HepG2 (cell line): Measurements from ENCODE around the gene SLC17A5. TPM values are rescaled to one million over a fixed set of nuclear protein-coding genes. Genes with fewer than 3 reads are reported as not detected.

Source experiments
- ATAC-seq: fragments of 200-7000 bp; cut with Tn5 transposase; 3 replicates; pipeline ENCODE4 v1.9.1; 2020; ENCODE audit warnings: mild to moderate bottlenecking, moderate library complexity
- BruUV-seq: library from RNA; stranded (reverse); fragments of 400-500 nt; replicated peaks from 2 replicates; lab custom pipeline; 2021; lab: Mats Ljungman, UMichigan
- CTCF ChIA-PET: fragments of 300-600 bp; formaldehyde crosslinking; extraction: SDS; loops from one replicate; lab custom pipeline; 2021; ENCODE audit warnings: low total read pairs, inconsistent platforms, low intra/inter-chr PET ratio; lab: Yijun Ruan, JAX
- POLR2A ChIA-PET: fragments of 350-600 bp; sonication (Branson Sonifier 250); formaldehyde crosslinking; loops from one replicate; lab custom pipeline; 2020; ENCODE audit warnings: antibody characterized with exemption, inconsistent platforms; lab: Yijun Ruan, JAX
- DNase-seq: peaks from one replicate; pipeline ENCODE4 v3.0.0-alpha.2; 2015; ENCODE audit warnings: low spot score
- FAIRE-seq: peaks from 3 replicates; lab custom pipeline; 2011; peaks lifted over from hg19 to GRCh38; lab: Jason Lieb, UNC
- H2AFZ ChIP-seq: one replicate; pipeline ENCODE4 v1.6.1; 2011; ENCODE audit warnings: low read length, inconsistent platforms
- H3K27ac ChIP-seq: fragments of 300-600 bp; 3 replicates; pipeline ENCODE4 v1.8.0; 2011; ENCODE audit warnings: mixed run types, mild to moderate bottlenecking, mixed read lengths, low read length, inconsistent platforms; ENCODE audit not compliant: insufficient read depth; ENCODE audit errors: extremely low read length
- H3K27me3 ChIP-seq, 2 experiments: fragments of 200-600 bp in 1 of 2; 2 replicates in 1 of 2; 3 replicates in 1 of 2; pipeline versions ENCODE4 v1.6.0 to v1.8.0; 2011; ENCODE audit warnings: low read length in 2 of 2, mild to moderate bottlenecking in 2 of 2, moderate library complexity in 2 of 2, inconsistent platforms in 1 of 2; ENCODE audit not compliant: insufficient read depth in 2 of 2, control insufficient read depth in 1 of 2
- H3K36me3 ChIP-seq, 2 experiments: fragments of 200-600 bp in 1 of 2; replicated peaks in 1 of 2; 2 replicates in 1 of 2; 3 replicates in 1 of 2; pipeline versions ENCODE4 v1.5.1 to v1.8.0; 2011; ENCODE audit warnings: low read length in 2 of 2, inconsistent platforms in 1 of 2; ENCODE audit not compliant: insufficient read depth in 2 of 2, control insufficient read depth in 1 of 2
- H3K4me1 ChIP-seq: 2 replicates; pipeline ENCODE4 v1.5.1; 2012; ENCODE audit warnings: low read length, inconsistent platforms; ENCODE audit not compliant: insufficient read depth
- H3K4me2 ChIP-seq: 2 replicates; pipeline ENCODE4 v1.6.0; 2011; ENCODE audit warnings: low read depth, low read length, inconsistent platforms
- H3K4me3 ChIP-seq, 3 experiments: fragments of 200-600 bp in 1 of 3; sonication (generic), shearing (Covaris generic) in 1 of 3; replicated peaks in 1 of 3; 2 replicates each; pipeline ENCODE4 v1.5.1; 2011 to 2016; ENCODE audit warnings: low read length in 3 of 3, inconsistent platforms in 2 of 3, low read depth in 2 of 3, mild to moderate bottlenecking in 2 of 3, control low read depth in 1 of 3, mixed read lengths in 1 of 3; ENCODE audit not compliant: insufficient read depth in 1 of 3
- H3K79me2 ChIP-seq: one replicate; pipeline ENCODE4 v1.6.1; 2011; ENCODE audit warnings: low read length, inconsistent platforms; ENCODE audit not compliant: insufficient read depth
- H3K9ac ChIP-seq: 2 replicates; pipeline ENCODE4 v1.6.0; 2011; ENCODE audit warnings: mild to moderate bottlenecking, low read depth, low read length, inconsistent platforms; ENCODE audit not compliant: insufficient read depth
- H3K9me3 ChIP-seq: 2 replicates; pipeline ENCODE4 v1.5.1; 2012; ENCODE audit warnings: mild to moderate bottlenecking, low read length
- H4K20me1 ChIP-seq: 2 replicates; pipeline ENCODE4 v1.6.0; 2011; ENCODE audit warnings: inconsistent platforms, mild to moderate bottlenecking, low read length, moderate library complexity; ENCODE audit not compliant: insufficient read depth
- CREB1 ChIP-seq, 2 experiments: fragments of 450-650 bp in 1 of 2; IDR thresholded peaks; 2 replicates each; pipeline ENCODE4 v1.6.1; 2016 to 2017; ENCODE audit warnings: control low read depth in 1 of 2, mild to moderate bottlenecking in 1 of 2, missing compliant biosample characterization in 1 of 2, missing genetic modification characterization in 1 of 2
- FOSL1 ChIP-seq: sonication (generic); formaldehyde crosslinking; IDR thresholded peaks from 2 replicates; pipeline ENCODE4 v1.9.0; 2021; ENCODE audit warnings: missing genetic modification reagents, borderline replicate concordance
- FOXJ3 ChIP-seq: sonication (generic); formaldehyde crosslinking; IDR thresholded peaks from 2 replicates; pipeline ENCODE4 v1.4.0; 2020; ENCODE audit warnings: missing genetic modification reagents, mild to moderate bottlenecking, borderline replicate concordance
- GABPA ChIP-seq, 2 experiments: IDR thresholded peaks; 2 replicates each; pipeline ENCODE4 v1.6.1; 2011 to 2016; ENCODE audit warnings: low read depth in 2 of 2, low read length in 1 of 2, missing biosample characterization in 1 of 2, missing genetic modification characterization in 1 of 2
- GATAD2A ChIP-seq: IDR thresholded peaks from 2 replicates; pipeline ENCODE4 v1.6.1; 2016
- HDAC2 ChIP-seq: sonication (generic); formaldehyde crosslinking; IDR thresholded peaks from 2 replicates; pipeline ENCODE4 v1.4.0; 2020; ENCODE audit warnings: missing genetic modification reagents
- HDAC6 ChIP-seq: fragments of 200-600 bp; sonication (generic); IDR thresholded peaks from 2 replicates; pipeline ENCODE4 v1.7.0; 2017; ENCODE audit warnings: mild to moderate bottlenecking, antibody characterized with exemption, low read length, low read depth
- MED13 ChIP-seq: sonication (generic); formaldehyde crosslinking; IDR thresholded peaks from 2 replicates; pipeline ENCODE4 v1.5.0; 2020; ENCODE audit warnings: missing genetic modification reagents
- PHF8 ChIP-seq: sonication (generic); formaldehyde crosslinking; IDR thresholded peaks from 2 replicates; pipeline ENCODE4 v1.5.0; 2020; ENCODE audit warnings: missing genetic modification reagents
- RARA ChIP-seq: IDR thresholded peaks from 2 replicates; pipeline ENCODE4 v1.6.1; 2016; ENCODE audit warnings: missing genetic modification reagents, missing compliant biosample characterization
- SOX5 ChIP-seq: IDR thresholded peaks from 2 replicates; pipeline ENCODE4 v1.6.1; 2016; ENCODE audit warnings: borderline replicate concordance
- SRSF9 ChIP-seq: fragments of 200-400 bp; formaldehyde crosslinking; IDR thresholded peaks from 2 replicates; pipeline ENCODE4 v1.6.1; 2018; ENCODE audit warnings: borderline replicate concordance, mild to moderate bottlenecking, low read depth, low read length; ENCODE audit not compliant: insufficient read depth, poor library complexity, severe bottlenecking
- TBX3 ChIP-seq: fragments of 450-650 bp; IDR thresholded peaks from 2 replicates; pipeline ENCODE4 v1.6.1; 2017; ENCODE audit warnings: antibody characterized with exemption, mild to moderate bottlenecking, inconsistent platforms, borderline replicate concordance
- TCF7 ChIP-seq: sonication (generic); IDR thresholded peaks from 2 replicates; pipeline ENCODE4 v1.6.1; 2016; ENCODE audit warnings: antibody characterized with exemption, low read depth
- U2AF1 ChIP-seq: fragments of 200-400 bp; formaldehyde crosslinking; optimal IDR thresholded peaks from 2 replicates; pipeline ENCODE3; 2017; ENCODE audit warnings: mild to moderate bottlenecking, low read depth, low read length
- WGBS: methylation state at CpG from one replicate; pipeline ENCODE4 v1.1.6; 2017; ENCODE audit warnings: low lambda C conversion rate; 5-methylcytosine and 5-hydroxymethylcytosine counted together
- in situ Hi-C: cut with HindIII; loops from 2 replicates; pipeline ENCODE4 v1.10.0; 2017; ENCODE audit warnings: low pct_unique_long_range_greater_than_20kb; ENCODE audit not compliant: extremely low pct_ligation_motif_present
- intact Hi-C: fragments of 100-400 bp; cut with micrococcal nuclease; formaldehyde crosslinking; loops from one replicate; pipeline ENCODE4 v1.10.0; 2022; ENCODE audit not compliant: unreplicated experiment
- polyA plus RNA-seq, 8 experiments: library from polyadenylated mRNA; depleted of rRNA in 3 of 8; stranded (reverse) in 7 of 8; unstranded in 1 of 8; fragments of >200 nt; fragmentation: Illumina TruSeq in 4 of 8; extraction: Trizol in 4 of 8; gene quantifications; 2 replicates each; pipeline versions ENCODE4 v1.2.1 to v1.2.3, GENCODE V29; 2011 to 2016; ENCODE audit warnings: low read depth in 4 of 8, missing spikeins in 1 of 8, mixed read lengths in 1 of 8; ENCODE audit not compliant: insufficient read depth in 1 of 8
- total RNA-seq, 5 experiments: library from RNA; depleted of rRNA; stranded (reverse); fragments of >200 nt; fragmentation: Illumina TruSeq; extraction: Trizol; gene quantifications; 2 replicates each; pipeline ENCODE4 v1.2.3, GENCODE V29; 2016; ENCODE audit warnings: low read depth in 1 of 5
- TF ChIP-seq, protein P1 (sequence below): sonication (generic); formaldehyde crosslinking; IDR thresholded peaks from 2 replicates; pipeline ENCODE4 v1.5.1; 2020; ENCODE audit warnings: missing genetic modification reagents, mild to moderate bottlenecking, borderline replicate concordance
- TF ChIP-seq, protein P2 (sequence below): IDR thresholded peaks from 2 replicates; pipeline ENCODE4 v1.4.0; 2020; ENCODE audit warnings: mild to moderate bottlenecking, missing genetic modification reagents

SLC17A5 gene
- total and polyA plus RNA-seq, 2 of the 13 experiments (the other 11 are each of a cell fraction or from before 2014, with no cell fraction given) = 18.3 to 20.5 TPM

DNA sequence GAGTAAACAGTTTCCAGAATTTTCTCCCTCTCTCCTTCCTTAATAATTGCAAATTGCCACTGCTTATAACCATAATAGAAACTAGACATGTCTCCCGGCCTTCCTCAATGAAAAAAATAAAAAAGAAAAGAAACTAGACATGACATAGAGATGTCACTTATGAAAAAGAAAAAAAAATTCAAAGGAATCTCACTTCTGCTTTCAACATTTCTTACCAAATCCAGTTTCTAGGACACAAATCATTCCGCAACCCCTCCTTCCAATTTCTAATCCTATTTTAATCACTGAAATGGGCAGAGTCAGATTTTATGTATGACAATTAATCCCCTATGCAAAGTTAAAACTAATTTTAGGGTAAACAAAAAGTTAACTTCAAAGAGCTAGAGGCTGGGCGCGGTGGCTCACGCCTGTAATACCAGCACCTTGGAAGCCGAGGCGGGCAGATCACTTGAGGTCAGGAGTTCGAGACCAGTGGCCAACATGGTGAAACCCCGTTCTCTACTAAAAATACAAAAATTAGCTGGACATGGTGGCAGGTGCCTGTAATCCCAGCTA, 92.9 kb downstream of the SLC17A5 start (continued):
- no peak for TF ChIP-seq GABPA (IDR thresholded peaks at IDR 0.05; ENCODE audit: low read depth, low read length)
- TF ChIP-seq GABPA (CRISPR knock-in tag; IDR thresholded peaks at IDR 0.05; ENCODE audit: low read depth) = no peak
- TF ChIP-seq, protein P1, sequence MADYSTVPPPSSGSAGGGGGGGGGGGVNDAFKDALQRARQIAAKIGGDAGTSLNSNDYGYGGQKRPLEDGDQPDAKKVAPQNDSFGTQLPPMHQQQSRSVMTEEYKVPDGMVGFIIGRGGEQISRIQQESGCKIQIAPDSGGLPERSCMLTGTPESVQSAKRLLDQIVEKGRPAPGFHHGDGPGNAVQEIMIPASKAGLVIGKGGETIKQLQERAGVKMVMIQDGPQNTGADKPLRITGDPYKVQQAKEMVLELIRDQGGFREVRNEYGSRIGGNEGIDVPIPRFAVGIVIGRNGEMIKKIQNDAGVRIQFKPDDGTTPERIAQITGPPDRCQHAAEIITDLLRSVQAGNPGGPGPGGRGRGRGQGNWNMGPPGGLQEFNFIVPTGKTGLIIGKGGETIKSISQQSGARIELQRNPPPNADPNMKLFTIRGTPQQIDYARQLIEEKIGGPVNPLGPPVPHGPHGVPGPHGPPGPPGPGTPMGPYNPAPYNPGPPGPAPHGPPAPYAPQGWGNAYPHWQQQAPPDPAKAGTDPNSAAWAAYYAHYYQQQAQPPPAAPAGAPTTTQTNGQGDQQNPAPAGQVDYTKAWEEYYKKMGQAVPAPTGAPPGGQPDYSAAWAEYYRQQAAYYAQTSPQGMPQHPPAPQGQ (CRISPR knock-in tag) = no peak
- peak; percentile 22; the same call in 1 of the 2 replicates for TF ChIP-seq TCF7

DNA sequence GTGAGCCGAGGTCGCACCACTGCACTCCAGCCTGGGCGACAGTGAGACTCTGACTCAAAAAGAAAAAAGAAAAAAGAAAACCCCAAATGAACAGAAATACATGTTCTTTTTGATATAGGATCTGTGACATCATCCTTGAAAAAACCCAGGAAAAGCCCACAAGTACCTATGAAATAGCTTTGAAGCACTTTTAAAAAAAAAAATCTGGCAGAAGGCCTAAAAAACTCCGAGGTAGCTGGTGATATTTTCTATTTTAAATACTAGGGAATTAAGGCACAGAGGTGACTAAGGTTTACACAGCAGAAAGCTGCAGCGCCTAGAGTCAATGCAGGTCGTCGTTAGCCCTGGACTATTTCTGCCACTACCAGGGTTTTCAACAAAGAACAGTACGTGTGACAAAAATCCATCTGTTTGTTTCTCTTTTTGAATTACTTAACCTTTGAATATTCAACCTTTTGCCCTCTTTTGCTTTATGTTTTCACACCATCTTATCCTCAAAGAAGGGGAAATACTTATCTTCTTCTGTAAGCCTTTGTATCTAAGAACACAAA, 93.5 kb downstream of the SLC17A5 start:
- Histone ChIP-seq H4K20me1 (no peaks in the 10 kb centered on the region), H3K4me3 (peak overlapping the region in 1 of 3 experiments; percentile 28; a peak in 1 of 6 replicates), H3K79me2 (no peaks in the 10 kb centered on the region), H3K9ac (peak overlapping the region; percentile 23; the same call in 1 of the 2 replicates), H3K36me3 (no peaks in the 10 kb centered on the region), H3K27me3 (no peaks in the 10 kb centered on the region), H3K4me2 (peak overlapping the region; percentile 53), H3K27ac (peak overlapping the region; percentile 53), H3K4me1 (peaks cover 60% of the 10 kb centered on the region), H3K9me3 (no peaks in the 10 kb centered on the region), H2AFZ (peak overlapping the region; percentile 31)
- peak; percentile 93 for ATAC-seq
- WGBS = 25% methylated on average over 8 of the region's 8 CpGs
- intact Hi-C loops (no loop called here), in situ Hi-C loops (no loop called here)
- peak; percentile 83 for DNase-seq
- FAIRE-seq = peak; percentile 40
- no TSS peak for BruUV-seq
- CTCF ChIA-PET = no interaction called here
- POLR2A ChIA-PET = interaction anchor here (1.0 to 4.4 kb wide), 5 partner anchors 12 to 46 kb away, joined by 3 to 27 read pairs (median 4); partner anchors contain the start of gene EEF1A1
- TF ChIP-seq HDAC2 (CRISPR knock-in tag) (peak; percentile 44; the same call in 1 of the 2 replicates), SRSF9 (no peak), FOXJ3 (CRISPR knock-in tag) (peak; percentile 72; the same call in 1 of the 2 replicates), GATAD2A (CRISPR knock-in tag) (0 out of 2 replicates have a peak, but pooled peaks have one; percentile 32), MED13 (0 out of 2 replicates have a peak, but pooled peaks have one; percentile 19), RARA (peak; percentile 86), U2AF1 (no peak), PHF8 (CRISPR knock-in tag) (no peak), TBX3 (peak; percentile 67), SOX5 (CRISPR knock-in tag) (peak; percentile 72; the same call in 1 of the 2 replicates), HDAC6 (no peak), CREB1 (IDR thresholded peaks at IDR 0.05) (no peak), CREB1 (CRISPR knock-in tag; IDR thresholded peaks at IDR 0.05) (peak; percentile 41; the same call in 1 of the 2 replicates), FOSL1 (CRISPR knock-in tag) (no peak)
- TF ChIP-seq, protein P2, sequence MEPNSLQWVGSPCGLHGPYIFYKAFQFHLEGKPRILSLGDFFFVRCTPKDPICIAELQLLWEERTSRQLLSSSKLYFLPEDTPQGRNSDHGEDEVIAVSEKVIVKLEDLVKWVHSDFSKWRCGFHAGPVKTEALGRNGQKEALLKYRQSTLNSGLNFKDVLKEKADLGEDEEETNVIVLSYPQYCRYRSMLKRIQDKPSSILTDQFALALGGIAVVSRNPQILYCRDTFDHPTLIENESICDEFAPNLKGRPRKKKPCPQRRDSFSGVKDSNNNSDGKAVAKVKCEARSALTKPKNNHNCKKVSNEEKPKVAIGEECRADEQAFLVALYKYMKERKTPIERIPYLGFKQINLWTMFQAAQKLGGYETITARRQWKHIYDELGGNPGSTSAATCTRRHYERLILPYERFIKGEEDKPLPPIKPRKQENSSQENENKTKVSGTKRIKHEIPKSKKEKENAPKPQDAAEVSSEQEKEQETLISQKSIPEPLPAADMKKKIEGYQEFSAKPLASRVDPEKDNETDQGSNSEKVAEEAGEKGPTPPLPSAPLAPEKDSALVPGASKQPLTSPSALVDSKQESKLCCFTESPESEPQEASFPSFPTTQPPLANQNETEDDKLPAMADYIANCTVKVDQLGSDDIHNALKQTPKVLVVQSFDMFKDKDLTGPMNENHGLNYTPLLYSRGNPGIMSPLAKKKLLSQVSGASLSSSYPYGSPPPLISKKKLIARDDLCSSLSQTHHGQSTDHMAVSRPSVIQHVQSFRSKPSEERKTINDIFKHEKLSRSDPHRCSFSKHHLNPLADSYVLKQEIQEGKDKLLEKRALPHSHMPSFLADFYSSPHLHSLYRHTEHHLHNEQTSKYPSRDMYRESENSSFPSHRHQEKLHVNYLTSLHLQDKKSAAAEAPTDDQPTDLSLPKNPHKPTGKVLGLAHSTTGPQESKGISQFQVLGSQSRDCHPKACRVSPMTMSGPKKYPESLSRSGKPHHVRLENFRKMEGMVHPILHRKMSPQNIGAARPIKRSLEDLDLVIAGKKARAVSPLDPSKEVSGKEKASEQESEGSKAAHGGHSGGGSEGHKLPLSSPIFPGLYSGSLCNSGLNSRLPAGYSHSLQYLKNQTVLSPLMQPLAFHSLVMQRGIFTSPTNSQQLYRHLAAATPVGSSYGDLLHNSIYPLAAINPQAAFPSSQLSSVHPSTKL = peak; percentile 77
